Adrenal gland (tissue), 5 donors: Measurements from ENCODE around the gene TMEM132D.

Source experiments
- CTCF ChIP-seq, 6 experiments: fragments of 450-650 bp in 4 of 6; fragments of 200-600 bp in 2 of 6; sonication (generic) in 1 of 6; IDR thresholded peaks; 1 replicate in 5 of 6; 2 replicates in 1 of 6; pipeline versions ENCODE4 v1.5.1 to v1.8.0; 2016 to 2021; ENCODE audit warnings: antibody characterized with exemption in 6 of 6, mild to moderate bottlenecking in 2 of 6, moderate library complexity in 1 of 6
- POLR2A ChIP-seq, 2 donors: fragments of 450-650 bp; IDR thresholded peaks; one replicate each; pipeline ENCODE4 v1.6.1; 2017; ENCODE audit warnings: antibody characterized with exemption in 2 of 2, mild to moderate bottlenecking in 2 of 2, moderate library complexity in 1 of 2
- donor health status: DM: no; HTN: no; CAD: no.

- TF ChIP-seq CTCF (IDR thresholded peaks at IDR 0.05) = no peak
- TF ChIP-seq POLR2A (IDR thresholded peaks at IDR 0.05) = no peak
Observed at GRCh38 chr12:129185855-129186254, 718.0 kb downstream of the TMEM132D start.
